ENCODE data around the gene DUSP1. TPM values are rescaled to one million over a fixed set of nuclear protein-coding genes. Genes with fewer than 3 reads are reported as not detected.

DUSP1 gene
- total RNA-seq, 2 donors from 2014 or later: 248 to 808 TPM

DNA sequence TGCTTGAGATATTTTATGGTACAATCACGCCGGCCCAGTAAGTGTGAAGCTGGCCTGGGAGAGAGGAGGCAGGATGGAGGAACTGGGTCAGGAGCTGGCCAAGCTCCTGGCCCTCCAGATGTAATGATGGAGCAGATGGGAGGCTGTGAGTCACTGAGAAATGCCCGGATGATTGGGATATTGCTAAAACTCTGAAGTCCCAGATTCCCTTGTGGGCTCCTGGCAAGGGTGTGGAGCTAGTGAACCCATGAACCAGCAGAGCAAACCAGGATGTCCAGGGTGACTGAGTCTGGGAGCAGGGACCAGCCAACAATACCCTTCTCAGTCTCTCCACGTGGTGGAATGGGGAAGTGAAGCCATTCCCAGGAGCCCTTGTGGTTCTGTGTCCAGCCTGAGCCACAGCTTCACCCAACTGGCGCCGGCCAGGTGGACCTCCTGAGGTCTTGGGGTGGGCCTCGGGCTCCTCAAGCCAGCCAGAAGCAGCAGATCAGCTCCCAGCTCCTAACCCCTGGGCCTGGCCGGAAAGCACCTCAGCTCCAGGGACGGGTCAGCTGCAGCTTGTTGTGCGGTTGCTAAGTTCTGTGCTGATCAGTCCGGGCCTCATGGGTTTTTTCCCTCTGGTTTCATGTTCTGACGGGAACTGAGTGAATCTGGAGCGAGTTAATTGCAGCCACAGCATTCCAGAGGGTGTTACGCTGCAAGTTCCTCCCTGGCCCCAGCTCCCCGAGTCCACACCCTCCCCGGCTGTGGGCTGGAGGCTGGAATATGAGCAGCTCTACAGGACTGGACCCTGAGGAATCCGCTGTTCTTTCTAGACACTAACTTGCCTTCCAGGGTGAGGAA is 37.6 kb downstream of the DUSP1 start:
- TF ChIP-seq, protein P1, sequence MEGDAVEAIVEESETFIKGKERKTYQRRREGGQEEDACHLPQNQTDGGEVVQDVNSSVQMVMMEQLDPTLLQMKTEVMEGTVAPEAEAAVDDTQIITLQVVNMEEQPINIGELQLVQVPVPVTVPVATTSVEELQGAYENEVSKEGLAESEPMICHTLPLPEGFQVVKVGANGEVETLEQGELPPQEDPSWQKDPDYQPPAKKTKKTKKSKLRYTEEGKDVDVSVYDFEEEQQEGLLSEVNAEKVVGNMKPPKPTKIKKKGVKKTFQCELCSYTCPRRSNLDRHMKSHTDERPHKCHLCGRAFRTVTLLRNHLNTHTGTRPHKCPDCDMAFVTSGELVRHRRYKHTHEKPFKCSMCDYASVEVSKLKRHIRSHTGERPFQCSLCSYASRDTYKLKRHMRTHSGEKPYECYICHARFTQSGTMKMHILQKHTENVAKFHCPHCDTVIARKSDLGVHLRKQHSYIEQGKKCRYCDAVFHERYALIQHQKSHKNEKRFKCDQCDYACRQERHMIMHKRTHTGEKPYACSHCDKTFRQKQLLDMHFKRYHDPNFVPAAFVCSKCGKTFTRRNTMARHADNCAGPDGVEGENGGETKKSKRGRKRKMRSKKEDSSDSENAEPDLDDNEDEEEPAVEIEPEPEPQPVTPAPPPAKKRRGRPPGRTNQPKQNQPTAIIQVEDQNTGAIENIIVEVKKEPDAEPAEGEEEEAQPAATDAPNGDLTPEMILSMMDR (IDR thresholded peaks at IDR 0.05): no peak
- TF ChIP-seq POLR2A (IDR thresholded peaks at IDR 0.05): peak in 1 of 3 donors; percentile 47
- Histone ChIP-seq H3K27ac (peak overlapping the region; percentile 79 to 92 (median 80)), H3K4me3 (no peak overlapping the region), H3K9me3 (no peaks in the 10 kb centered on the region), H3K27me3 (no peaks in the 10 kb centered on the region), H3K4me1 (peaks cover 34% of the 10 kb centered on the region), H3K36me3 (replicated peaks in 1 of 2; ENCODE audit: insufficient read depth in 1 of 2, low read depth in 2 of 2) (no peaks in the 10 kb centered on the region)
- DNase-seq (peak; percentile 49 to 80 (median 70)), ATAC-seq (peak; percentile 75)
- intact Hi-C loops (cut with DNase I): no loop called here
- 42 to 81% methylated on average over 12 to 17 of the region's 17 CpGs for WGBS, 2 donors

DNA sequence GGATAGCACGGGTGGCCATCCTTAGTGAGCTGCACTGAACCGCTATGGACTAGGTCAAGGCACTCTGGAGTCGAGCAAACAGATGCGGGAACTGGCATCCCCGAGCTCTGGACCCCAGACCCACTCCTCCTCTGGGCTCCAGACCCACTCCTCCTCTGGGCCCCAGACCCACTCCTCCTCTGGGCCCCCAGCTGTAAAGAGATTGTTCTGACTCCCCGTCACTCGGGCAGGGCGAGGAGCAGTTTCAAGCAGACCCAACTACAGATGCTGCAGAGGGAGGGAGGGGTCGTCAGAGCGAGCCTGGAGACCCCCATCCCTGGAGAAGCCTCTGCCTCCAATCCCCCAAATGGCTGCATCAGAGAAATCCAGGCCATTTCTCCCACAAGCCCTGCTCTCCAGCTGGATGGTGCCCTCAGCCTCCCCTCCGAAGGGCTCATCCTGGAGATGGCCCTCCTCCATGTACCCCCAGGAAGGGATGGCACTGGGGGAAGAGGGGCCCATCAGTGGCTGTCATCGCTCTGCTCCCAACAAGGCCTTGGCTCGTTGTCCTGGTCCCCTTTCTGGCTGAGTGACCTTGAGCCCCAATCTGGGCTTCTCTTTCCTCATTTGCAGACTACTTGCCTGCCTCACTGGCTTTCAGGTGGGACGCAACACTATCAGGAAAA is 38.7 kb downstream of the DUSP1 start:
- H3K27ac ChIP-seq: peak overlapping the region; percentile 57 to 92 (median 79)
- H3K36me3 ChIP-seq (replicated peaks in 1 of 2; ENCODE audit: insufficient read depth in 1 of 2, low read depth in 2 of 2): no peaks in the 10 kb centered on the region
- no peaks in the 10 kb centered on the region for H3K9me3 ChIP-seq
- no peak overlapping the region for H3K4me3 ChIP-seq
- WGBS, 2 donors: 82 to 86% methylated on average over 6 to 14 of the region's 14 CpGs
- peaks cover 34% of the 10 kb centered on the region for H3K4me1 ChIP-seq
- intact Hi-C loops (cut with DNase I): no loop called here
- no peaks in the 10 kb centered on the region for H3K27me3 ChIP-seq
- ATAC-seq (no peak), DNase-seq (no peak)
- TF ChIP-seq, protein P1 (IDR thresholded peaks at IDR 0.05): no peak
- TF ChIP-seq POLR2A (IDR thresholded peaks at IDR 0.05): no peak

DNA sequence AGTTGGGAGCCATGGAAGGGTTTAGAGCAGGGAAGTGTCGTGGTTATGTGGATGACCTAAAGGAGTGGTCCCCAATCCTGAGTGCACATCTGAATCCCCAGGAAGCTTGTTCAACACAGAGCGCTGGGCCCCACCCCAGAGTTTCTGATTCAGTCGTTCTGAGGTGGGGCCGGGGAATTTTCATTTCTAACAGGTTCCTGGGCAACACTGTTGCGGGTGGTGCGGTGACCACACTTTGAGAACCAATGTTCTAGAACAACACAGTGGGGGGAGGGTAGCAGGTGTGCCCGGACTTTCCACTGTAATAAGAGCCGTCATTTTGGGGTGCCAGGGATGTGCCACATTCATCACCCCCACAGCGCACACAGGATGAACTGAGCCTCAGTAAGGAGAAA is 39.3 kb downstream of the DUSP1 start:
- TF ChIP-seq, protein P1 (IDR thresholded peaks at IDR 0.05): no peak
- no peak for TF ChIP-seq POLR2A (IDR thresholded peaks at IDR 0.05)
- intact Hi-C loops (cut with DNase I): no loop called here
- Histone ChIP-seq H3K9me3 (no peaks in the 10 kb centered on the region), H3K4me1 (peaks cover 34% of the 10 kb centered on the region), H3K27me3 (no peaks in the 10 kb centered on the region), H3K27ac (peak overlapping the region; percentile 36 to 92 (median 79)), H3K36me3 (replicated peaks in 1 of 2; ENCODE audit: insufficient read depth in 1 of 2, low read depth in 2 of 2) (no peaks in the 10 kb centered on the region), H3K4me3 (no peak overlapping the region)
- ATAC-seq (no peak), DNase-seq (no peak)
- WGBS, 2 donors: 78% methylated on average over 9 of the region's 9 CpGs; no CpG with 5 or more reads in 1 of the 2 donors

DNA sequence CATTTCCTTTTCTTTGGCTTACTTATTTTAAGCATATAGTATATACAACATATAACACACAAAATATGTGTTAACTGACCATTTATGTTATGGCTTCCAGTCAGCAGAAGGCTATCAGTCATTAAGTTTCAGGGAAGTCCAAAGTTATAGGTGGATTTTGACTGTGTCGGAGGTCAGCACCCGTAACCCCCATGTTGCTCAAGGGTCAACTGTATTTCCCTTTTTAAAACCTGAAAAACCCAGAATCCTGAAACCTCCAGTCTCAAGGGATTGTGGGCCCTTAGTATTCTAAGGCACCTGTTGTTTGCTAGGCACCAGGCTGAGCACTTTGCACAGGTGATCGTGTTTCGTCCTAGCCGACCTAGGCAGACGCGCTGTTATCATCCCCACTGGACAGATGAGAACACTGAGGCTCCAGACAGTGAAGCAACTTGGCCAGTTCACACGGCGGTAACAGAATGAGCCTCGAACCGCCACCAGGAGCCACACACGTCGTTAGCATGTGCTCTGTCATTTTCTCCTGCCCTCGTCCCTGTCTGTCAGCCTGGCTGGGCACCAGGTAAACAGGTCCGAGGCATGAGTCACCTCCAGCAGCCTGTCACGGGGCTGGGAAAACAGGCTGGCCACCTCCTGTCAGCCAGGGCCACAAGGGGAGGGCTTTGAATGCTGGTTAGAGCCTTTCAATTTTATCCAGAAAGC is 39.9 kb downstream of the DUSP1 start:
- H3K4me3 ChIP-seq: no peak overlapping the region
- H3K9me3 ChIP-seq: no peaks in the 10 kb centered on the region
- intact Hi-C loops (cut with DNase I): no loop called here
- H3K4me1 ChIP-seq: peaks cover 34% of the 10 kb centered on the region
- ATAC-seq (peak; percentile 87), DNase-seq (peak; percentile 81 to 96 (median 86))
- no peaks in the 10 kb centered on the region for H3K27me3 ChIP-seq
- H3K36me3 ChIP-seq (replicated peaks in 1 of 2; ENCODE audit: insufficient read depth in 1 of 2, low read depth in 2 of 2): no peaks in the 10 kb centered on the region
- TF ChIP-seq, protein P1 (IDR thresholded peaks at IDR 0.05): peak in 3 of 7 experiments; percentile 13 to 36 (median 34)
- no peak for TF ChIP-seq POLR2A (IDR thresholded peaks at IDR 0.05)
- peak overlapping the region; percentile 36 to 92 (median 79) for H3K27ac ChIP-seq
- 56 to 72% methylated on average over 11 to 16 of the region's 16 CpGs for WGBS, 2 donors

Data from body of pancreas (tissue), 4 donors.